ENCODE measurements around the gene SQOR.
A peak's percentile ranks its signal among the peaks of the same experiment; 100 is the strongest.

The SQOR gene

DNA sequence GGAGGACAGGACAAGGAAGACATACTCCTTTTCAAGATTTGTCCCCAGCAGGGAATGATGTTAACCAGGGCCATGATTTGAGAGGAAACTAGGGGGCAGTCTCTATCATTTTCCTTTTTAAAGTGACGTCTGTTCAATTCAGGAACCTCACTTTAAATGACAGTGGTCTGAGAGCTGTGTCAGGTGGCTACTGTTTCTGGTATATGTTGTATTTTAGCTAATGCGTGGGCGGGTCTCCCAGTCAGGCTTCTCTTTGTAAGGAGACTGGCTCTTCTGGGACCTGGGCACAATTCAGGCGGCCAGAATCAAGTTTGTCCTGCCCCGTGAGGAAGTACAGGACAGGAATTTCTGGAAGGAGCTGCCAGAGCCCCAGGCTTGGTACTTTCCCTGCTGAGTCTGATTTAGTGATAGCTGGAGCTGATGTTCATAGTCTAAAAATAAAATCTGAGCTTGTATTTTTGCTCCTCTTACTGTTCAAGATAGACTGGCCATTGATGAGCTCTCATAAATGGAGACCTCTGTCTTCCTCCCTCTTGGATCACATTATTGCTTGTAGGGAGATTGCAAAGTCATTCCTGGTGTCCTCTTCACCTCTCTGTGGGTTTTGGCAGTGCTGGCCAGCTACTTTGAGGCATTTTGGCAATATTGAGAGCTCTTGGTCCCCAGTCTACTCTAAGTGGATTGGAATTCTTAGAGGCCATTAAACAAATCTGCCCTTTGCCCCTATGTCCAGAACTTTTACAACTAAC is 25.6 kb downstream of the SQOR start:
- H3K4me1 Mint-ChIP-seq (ENCODE audit: low read depth) = peaks cover 27% of the 10 kb centered on the region
- H3K36me3 Mint-ChIP-seq (ENCODE audit: low read depth) = peaks cover 63% of the 10 kb centered on the region
- H3K4me3 Mint-ChIP-seq = no peak overlapping the region
- no peak for DNase-seq
- H3K9me3 Mint-ChIP-seq = no peaks in the 10 kb centered on the region
- no peaks in the 10 kb centered on the region for H3K27me3 Mint-ChIP-seq
- H3K27ac Mint-ChIP-seq = peak overlapping the region; percentile 66

DNA sequence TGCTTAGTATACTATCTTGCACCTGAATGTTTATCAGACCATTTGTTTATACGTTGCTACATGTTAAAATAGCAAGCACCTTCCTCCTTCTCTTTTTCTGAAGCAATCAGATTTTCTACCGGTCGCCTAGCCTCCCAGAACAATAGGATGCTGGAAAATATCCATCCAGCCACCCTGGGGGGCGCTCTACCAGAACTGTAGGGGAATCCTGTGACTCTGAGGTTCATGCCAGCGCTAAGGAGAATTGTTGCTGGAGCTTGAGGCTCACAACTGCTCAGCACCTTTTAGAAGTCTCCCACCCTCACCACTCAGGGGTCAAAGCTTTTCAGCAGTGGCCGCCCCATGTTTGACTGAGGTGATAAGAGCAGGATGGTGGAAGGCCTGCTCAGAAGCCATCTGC is 27.5 kb downstream of the SQOR start:
- Mint-ChIP-seq H3K27ac (no peak overlapping the region), H3K4me3 (no peak overlapping the region), H3K4me1 (ENCODE audit: low read depth) (peaks cover 28% of the 10 kb centered on the region), H3K27me3 (no peaks in the 10 kb centered on the region), H3K36me3 (ENCODE audit: low read depth) (peaks cover 74% of the 10 kb centered on the region), H3K9me3 (no peaks in the 10 kb centered on the region)
- DNase-seq = no peak

DNA sequence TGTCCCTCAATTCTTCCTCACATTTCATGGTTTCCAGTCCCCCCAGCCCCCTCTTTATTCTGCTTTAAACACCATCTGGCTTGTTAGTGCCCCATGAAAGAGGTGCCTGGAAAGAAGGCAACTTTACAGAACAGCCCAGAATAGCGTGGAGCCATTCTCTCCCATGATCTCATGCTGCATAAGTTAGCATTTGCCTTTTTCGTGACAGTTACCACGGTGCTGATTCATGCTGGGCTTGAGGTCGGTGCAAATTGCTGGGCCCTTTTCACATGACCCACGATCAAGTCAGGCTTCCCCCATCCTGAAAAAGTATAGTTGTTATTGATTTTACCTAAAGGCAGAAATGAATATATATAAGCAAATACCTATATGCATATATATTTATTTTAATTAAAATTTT is 29.6 kb downstream of the SQOR start:
- Mint-ChIP-seq H3K4me1 (ENCODE audit: low read depth) (peaks cover 20% of the 10 kb centered on the region), H3K27ac (peak overlapping the region; percentile 71), H3K9me3 (no peaks in the 10 kb centered on the region), H3K4me3 (no peak overlapping the region), H3K36me3 (ENCODE audit: low read depth) (peaks cover 80% of the 10 kb centered on the region), H3K27me3 (no peaks in the 10 kb centered on the region)
- DNase-seq = no peak

DNA sequence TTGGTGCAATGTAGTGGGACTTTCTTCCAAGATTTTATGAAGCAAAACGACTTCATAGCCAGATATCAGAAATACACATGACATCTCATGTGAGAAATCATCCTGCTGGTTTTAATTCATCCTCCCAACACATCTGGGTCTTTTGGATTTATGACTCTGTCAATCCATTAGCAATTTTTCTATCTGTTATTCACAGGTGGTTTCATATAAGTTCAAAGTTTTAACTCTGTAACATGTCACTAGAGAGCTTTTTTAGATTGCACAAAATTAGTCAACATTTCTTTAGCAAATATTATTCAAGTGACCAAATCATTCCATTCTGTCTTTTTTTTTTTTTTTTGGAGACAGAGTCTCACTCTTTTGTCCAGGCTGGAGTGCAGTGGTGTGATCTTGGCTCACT is 30.4 kb downstream of the SQOR start:
- peaks cover 17% of the 10 kb centered on the region for H3K4me1 Mint-ChIP-seq (ENCODE audit: low read depth)
- H3K4me3 Mint-ChIP-seq = no peak overlapping the region
- H3K36me3 Mint-ChIP-seq (ENCODE audit: low read depth) = peaks cover 80% of the 10 kb centered on the region
- no peaks in the 10 kb centered on the region for H3K9me3 Mint-ChIP-seq
- no peaks in the 10 kb centered on the region for H3K27me3 Mint-ChIP-seq
- DNase-seq = no peak
- no peak overlapping the region for H3K27ac Mint-ChIP-seq

DNA sequence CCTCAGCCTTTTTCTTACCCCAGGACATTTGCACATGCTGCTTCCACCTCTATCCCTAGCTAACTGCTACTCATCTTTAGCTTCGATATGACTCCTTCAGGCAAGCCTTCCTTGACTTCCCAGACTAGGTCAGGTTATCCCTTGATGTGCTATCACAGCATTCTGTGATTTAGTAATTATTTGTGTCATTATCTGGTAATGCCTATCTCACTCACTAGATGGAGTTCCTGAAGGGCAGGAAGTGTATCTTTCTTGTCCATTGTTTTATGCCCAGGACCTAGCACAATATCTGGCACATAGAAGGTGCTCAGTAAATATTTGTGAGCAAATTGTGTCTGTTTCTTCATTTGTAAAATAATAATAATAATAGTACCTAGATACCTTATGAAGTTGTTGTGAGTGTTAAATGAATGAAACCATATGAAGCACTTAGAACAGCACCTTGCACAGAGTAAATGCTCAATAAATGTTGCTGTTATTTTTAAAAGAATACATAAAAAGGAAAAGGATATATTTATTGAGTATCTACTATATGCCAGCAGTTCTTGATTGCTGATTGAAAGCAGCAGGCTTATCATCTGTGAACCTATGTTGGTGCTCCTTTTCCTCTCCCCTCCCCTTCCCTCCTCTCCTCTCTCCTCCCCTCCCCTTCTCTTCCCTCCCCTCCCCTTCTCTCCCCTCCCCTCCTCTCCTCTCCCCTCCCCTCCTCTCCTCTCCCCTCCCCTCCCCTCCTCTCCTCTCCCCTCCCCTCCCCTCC is 31.5 kb downstream of the SQOR start:
- Mint-ChIP-seq H3K27me3 (no peaks in the 10 kb centered on the region), H3K36me3 (ENCODE audit: low read depth) (peaks cover 78% of the 10 kb centered on the region)

DNA sequence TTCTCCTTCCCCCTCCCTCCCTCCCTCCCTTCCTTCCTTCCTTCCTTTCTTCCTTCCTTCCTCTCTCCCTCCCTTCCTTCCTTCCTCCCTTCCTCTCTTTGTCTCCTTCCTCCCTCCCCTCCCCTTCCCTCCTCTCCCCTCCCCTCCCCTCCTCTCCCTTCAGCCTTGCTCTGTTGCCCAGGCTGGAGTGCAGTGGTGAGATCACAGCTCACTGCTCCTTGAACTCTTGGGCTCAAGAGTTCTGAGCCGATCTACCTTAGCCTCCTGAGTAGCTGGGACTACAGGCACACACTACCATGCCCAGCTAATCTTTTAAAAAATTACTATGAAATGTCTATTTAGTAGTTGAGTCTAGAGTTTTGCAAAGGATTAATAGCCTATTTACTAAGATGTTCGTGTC is 32.2 kb downstream of the SQOR start:
- Mint-ChIP-seq H3K9me3 (no peaks in the 10 kb centered on the region), H3K4me1 (ENCODE audit: low read depth) (peaks cover 16% of the 10 kb centered on the region), H3K36me3 (ENCODE audit: low read depth) (peaks cover 78% of the 10 kb centered on the region), H3K4me3 (no peak overlapping the region), H3K27me3 (no peaks in the 10 kb centered on the region), H3K27ac (no peak overlapping the region)
- DNase-seq = no peak

More for the DNA sequence above, 31.5 kb downstream of the SQOR start:
- peak overlapping the region; percentile 27 for H3K27ac Mint-ChIP-seq
- H3K4me1 Mint-ChIP-seq (ENCODE audit: low read depth) = peaks cover 16% of the 10 kb centered on the region
- H3K9me3 Mint-ChIP-seq = no peaks in the 10 kb centered on the region
- no peak for DNase-seq
- no peak overlapping the region for H3K4me3 Mint-ChIP-seq

DNA sequence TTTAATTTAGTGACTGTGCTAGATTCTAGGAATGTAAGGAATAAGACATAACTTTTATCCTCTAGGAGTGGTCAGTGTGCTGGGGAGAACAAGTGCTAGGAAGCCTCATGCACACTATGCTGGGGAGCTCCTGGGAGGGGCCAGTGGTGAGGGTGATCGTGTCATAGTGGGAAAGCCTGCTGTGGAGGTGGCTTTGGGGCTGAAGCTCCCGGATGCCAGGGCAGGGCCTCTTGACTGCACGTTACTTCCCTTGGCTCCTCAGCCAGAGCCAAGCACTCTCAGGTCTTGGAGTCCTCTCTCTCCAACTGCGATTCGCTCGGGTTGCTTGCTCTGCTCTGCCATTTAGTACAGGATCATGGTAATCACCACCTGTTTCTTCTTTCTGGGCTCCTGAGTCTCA is 33.6 kb downstream of the SQOR start:
- Mint-ChIP-seq H3K27ac (peak overlapping the region; percentile 47), H3K4me3 (no peak overlapping the region), H3K27me3 (no peaks in the 10 kb centered on the region), H3K9me3 (no peaks in the 10 kb centered on the region), H3K4me1 (ENCODE audit: low read depth) (peaks cover 16% of the 10 kb centered on the region), H3K36me3 (ENCODE audit: low read depth) (peaks cover 75% of the 10 kb centered on the region)
- no peak for DNase-seq

DNA sequence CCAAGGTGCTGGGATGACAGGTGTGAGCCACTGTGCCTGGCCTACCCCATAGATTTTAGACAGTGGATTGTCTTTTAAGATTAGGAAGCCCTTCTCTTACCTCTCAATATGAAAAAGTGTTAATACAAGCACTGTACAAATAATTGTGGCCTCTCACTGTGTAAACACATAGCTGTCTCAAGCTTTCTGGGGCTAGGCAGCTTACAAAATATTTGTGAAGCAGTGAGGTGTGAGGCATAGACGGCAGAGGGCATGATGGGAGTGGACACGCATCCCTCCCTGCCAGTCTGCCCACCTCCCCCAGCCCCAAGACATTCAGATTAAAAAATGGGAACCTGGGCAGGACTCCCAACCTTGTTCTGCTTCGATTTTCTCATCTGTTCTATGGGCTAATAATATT is 34.6 kb downstream of the SQOR start:
- Mint-ChIP-seq H3K36me3 (ENCODE audit: low read depth) (peaks cover 73% of the 10 kb centered on the region), H3K4me3 (no peak overlapping the region)

DNA sequence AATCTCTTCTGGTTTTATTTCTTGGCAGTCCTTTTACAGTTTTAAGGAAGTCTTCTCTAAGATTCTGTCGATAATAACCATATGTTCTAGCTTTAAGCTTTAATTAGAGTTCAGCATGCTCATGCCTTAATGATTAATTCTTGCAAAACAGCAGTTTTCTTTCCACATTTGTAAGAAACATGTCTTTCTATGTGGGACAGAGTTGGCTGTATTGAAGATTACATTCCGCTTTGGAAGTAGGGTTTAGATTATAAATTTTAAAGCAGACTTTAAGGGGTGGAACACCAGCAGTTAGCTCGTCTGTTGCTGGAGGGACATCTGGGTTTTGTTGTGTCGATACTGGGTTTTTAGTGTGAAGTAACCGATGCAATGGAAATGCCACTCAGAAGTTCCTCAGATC is 35.3 kb downstream of the SQOR start:
- H3K4me3 Mint-ChIP-seq = no peak overlapping the region
- H3K9me3 Mint-ChIP-seq = no peaks in the 10 kb centered on the region
- H3K27ac Mint-ChIP-seq = no peak overlapping the region
- peaks cover 8% of the 10 kb centered on the region for H3K4me1 Mint-ChIP-seq (ENCODE audit: low read depth)
- H3K27me3 Mint-ChIP-seq = no peaks in the 10 kb centered on the region
- DNase-seq = no peak
- H3K36me3 Mint-ChIP-seq (ENCODE audit: low read depth) = peaks cover 74% of the 10 kb centered on the region

More for the DNA sequence above, 34.6 kb downstream of the SQOR start:
- Mint-ChIP-seq H3K27ac (no peak overlapping the region), H3K27me3 (no peaks in the 10 kb centered on the region), H3K4me1 (ENCODE audit: low read depth) (peaks cover 10% of the 10 kb centered on the region), H3K9me3 (no peaks in the 10 kb centered on the region)
- no peak for DNase-seq

DNA sequence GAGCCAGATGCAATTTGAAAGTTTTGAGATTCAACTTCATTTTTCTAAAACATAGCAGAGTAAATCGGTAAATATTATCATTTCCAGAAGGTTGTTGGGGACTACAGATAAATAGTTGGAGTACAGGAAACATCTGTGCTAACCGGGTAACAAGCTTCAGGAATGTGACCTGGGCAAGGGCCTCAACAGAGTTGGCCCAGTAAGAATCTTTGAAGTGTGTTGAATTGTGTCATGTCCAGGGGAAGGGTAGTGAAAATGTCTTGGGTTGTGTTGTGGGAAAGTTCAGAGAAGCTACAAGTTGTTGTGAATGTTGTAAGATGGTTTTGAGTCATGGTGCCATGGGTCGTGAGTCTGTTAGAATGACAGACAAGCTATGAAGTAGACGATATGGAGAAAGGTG is 35.7 kb downstream of the SQOR start:
- H3K27me3 Mint-ChIP-seq = no peaks in the 10 kb centered on the region
- no peak overlapping the region for H3K4me3 Mint-ChIP-seq
- DNase-seq = no peak
- H3K9me3 Mint-ChIP-seq = no peaks in the 10 kb centered on the region
- peaks cover 8% of the 10 kb centered on the region for H3K4me1 Mint-ChIP-seq (ENCODE audit: low read depth)
- peaks cover 74% of the 10 kb centered on the region for H3K36me3 Mint-ChIP-seq (ENCODE audit: low read depth)
- peak overlapping the region; percentile 2 for H3K27ac Mint-ChIP-seq

DNA sequence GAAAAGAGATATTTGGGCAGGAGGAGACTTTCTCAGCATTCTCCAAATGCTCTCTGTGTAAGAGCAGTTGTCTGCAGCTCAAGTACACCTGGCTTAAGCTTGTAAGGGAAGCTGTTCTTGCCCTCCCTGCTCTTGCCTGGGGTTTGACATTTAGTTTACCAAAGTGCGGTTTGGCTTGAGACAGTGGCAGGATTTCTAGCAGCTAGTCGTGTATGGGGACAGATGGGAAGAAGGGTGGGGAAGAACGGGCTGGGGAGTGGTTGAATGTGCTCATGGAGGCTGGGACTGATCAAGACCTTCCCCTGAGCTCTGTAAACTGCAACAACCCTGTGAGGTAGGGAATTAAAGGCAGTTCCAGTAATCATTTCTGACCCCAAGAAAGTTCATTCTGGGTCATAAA is 39.8 kb downstream of the SQOR start:
- no peaks in the 10 kb centered on the region for H3K4me1 Mint-ChIP-seq (ENCODE audit: low read depth)
- peaks cover 85% of the 10 kb centered on the region for H3K36me3 Mint-ChIP-seq (ENCODE audit: low read depth)
- H3K9me3 Mint-ChIP-seq = no peaks in the 10 kb centered on the region
- H3K27me3 Mint-ChIP-seq = no peaks in the 10 kb centered on the region
- H3K27ac Mint-ChIP-seq = no peak overlapping the region
- DNase-seq = no peak
- H3K4me3 Mint-ChIP-seq = no peak overlapping the region

DNA sequence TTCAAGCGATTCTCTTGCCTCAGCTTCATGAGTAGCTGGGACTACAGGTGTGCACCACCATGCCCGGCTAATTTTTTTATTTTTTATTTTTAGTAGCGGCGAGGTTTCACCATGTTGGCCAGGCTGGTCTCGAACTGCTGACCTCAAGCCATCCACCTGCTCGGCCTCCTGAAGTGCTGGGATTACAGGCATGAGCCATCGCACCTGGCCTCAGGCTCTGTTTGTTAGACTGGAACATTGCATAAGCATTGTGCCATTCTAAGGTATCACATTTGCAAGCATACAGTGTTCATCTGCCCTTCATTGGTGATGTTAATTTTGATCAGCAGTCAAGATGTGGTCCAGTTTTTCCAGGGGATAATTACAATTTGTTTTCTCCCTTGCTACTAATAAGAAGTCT is 43.0 kb downstream of the SQOR start:
- H3K27me3 Mint-ChIP-seq = no peaks in the 10 kb centered on the region
- peaks cover 78% of the 10 kb centered on the region for H3K36me3 Mint-ChIP-seq (ENCODE audit: low read depth)

DNA sequence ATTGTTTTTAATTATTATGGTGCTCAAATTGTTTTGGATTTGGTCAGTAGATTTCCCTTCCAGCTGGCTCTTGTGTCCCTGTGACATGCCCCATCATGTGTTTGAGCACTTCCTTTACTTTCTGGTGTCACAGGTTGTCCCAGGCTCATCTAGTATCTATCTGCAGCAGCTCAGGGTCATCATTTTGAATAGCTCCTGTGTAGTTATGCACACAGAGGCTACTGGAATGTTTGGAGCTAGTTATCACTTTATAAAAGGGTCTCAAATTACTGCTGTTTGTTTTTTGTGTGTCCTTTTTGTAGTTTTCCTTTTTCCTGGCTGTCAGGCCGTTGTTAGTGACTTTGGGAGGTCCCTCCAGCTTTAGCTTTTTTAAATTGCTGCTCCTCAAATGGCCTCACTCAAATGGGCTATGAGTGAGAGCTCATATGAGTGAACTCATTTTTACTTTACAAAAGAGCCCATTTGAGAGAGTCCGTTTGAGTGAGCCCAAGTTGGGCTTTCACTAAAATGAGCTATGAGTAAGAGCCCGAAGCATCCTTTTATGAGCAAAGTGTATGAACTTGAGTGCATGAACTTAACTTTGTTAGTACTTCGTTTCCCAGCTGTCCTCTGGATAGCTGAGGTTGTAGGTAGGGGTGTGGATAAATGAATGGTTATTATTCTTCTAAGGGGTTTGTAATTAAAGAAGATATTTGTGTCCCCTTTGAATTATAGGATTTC is 43.8 kb downstream of the SQOR start:
- no peak for DNase-seq
- Mint-ChIP-seq H3K27ac (peak overlapping the region; percentile 39), H3K36me3 (ENCODE audit: low read depth) (peaks cover 76% of the 10 kb centered on the region), H3K4me1 (ENCODE audit: low read depth) (no peaks in the 10 kb centered on the region), H3K9me3 (no peaks in the 10 kb centered on the region), H3K4me3 (no peak overlapping the region), H3K27me3 (no peaks in the 10 kb centered on the region)

More for the DNA sequence above, 43.0 kb downstream of the SQOR start:
- Mint-ChIP-seq H3K9me3 (no peaks in the 10 kb centered on the region), H3K4me3 (no peak overlapping the region), H3K27ac (no peak overlapping the region), H3K4me1 (ENCODE audit: low read depth) (no peaks in the 10 kb centered on the region)
- no peak for DNase-seq

DNA sequence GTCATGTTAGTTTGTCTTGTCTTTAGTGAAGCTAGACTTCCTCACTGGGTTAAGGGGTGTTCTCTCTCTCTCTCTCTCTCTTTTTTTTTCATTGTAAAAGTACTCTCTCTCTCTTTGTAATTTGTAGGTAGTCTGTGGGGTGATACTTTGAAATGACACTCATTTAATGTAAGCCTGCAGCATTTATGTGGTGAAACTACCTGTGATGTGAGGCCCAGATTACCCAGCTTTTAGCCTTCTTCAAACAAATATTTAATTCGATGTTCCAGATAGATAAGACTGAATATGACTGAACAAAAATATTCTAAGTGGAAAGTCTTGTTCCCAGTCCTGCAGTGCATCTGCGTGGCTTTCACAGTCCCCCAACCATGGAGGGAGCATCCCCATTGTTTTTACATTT is 49.7 kb downstream of the SQOR start:
- Mint-ChIP-seq H3K4me3 (no peak overlapping the region), H3K36me3 (ENCODE audit: low read depth) (peaks cover 78% of the 10 kb centered on the region), H3K27ac (no peak overlapping the region), H3K27me3 (no peaks in the 10 kb centered on the region), H3K9me3 (no peaks in the 10 kb centered on the region), H3K4me1 (ENCODE audit: low read depth) (no peaks in the 10 kb centered on the region)
- DNase-seq = no peak

DNA sequence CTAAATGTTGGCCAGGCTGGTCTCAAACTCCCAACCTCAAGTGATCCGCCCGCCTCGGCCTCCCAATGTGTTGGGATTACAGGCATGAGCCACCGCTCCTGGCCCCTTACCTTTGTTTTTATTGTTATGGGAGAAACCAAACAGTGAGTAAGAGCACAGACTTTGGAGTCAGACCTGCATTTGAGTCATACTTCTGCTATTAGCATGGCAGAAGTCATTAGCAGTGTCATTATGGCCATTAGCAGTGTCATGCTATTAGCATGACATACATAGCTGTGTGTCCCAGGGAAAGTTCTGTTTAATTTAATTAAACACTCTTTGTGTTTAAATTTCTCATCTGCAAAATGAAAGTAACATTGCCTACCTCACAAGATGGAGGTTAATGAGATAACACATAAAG is 54.8 kb downstream of the SQOR start:
- Mint-ChIP-seq H3K9me3 (no peaks in the 10 kb centered on the region), H3K27ac (no peak overlapping the region), H3K4me1 (ENCODE audit: low read depth) (no peaks in the 10 kb centered on the region), H3K4me3 (no peak overlapping the region), H3K36me3 (ENCODE audit: low read depth) (peaks cover 80% of the 10 kb centered on the region), H3K27me3 (no peaks in the 10 kb centered on the region)
- DNase-seq = no peak

All from activated T-cell treated with anti-CD3 and anti-CD28 coated beads, Interleukin-2, amount 50 U/mL, for 24 hours (primary cell).